Skeletal muscle cell (primary cell): ENCODE results near the gene GID8.

Experiments
- DNase-seq: peaks from one replicate; pipeline ENCODE4 v3.0.0-alpha.2; 2010; ENCODE audit warnings: low read depth
- H3K4me3 ChIP-seq: 2 replicates; pipeline ENCODE4 v1.5.1; 2011; ENCODE audit warnings: low read depth, mild to moderate bottlenecking, control low read depth, low read length, moderate library complexity

The GID8 gene

DNA sequence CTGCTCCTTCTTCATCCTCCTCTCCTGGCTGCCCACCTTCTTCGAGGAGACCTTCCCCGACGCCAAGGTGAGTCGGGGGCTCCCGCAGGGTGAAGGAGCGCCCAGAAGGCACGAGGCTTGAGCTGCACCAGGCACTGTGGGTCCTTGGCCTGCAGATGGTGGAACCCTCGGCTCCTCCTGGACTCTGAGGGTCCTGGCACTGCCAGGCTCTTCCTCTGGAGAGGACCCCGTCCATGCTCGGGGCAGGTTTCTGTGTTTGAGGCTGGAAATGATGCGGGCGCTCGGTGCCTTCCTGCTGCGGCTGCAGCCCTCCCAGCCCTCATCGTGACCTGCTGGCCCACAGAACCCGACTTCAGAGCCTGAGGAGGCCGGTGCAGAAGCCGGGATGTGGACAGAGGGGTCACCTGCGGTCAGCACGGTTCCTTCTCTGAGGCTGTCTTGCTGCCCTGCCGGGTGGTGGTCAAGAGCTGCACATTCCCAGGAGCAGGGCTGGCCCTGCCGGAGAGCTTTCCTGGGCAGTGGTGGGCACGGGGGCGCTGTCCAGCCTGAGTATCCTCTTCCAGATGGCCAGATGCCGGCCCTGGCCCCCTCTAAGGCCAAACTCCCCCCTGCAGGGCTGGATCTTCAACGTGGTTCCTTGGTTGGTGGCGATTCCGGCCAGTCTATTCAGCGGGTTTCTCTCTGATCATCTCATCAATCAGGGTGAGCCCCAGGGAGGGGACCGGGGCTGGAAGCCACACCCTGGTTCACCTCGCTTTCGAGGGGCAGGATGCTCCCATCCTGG, 25.9 kb downstream of the GID8 start:
- no peak overlapping the region for H3K4me3 ChIP-seq
- no peak for DNase-seq

DNA sequence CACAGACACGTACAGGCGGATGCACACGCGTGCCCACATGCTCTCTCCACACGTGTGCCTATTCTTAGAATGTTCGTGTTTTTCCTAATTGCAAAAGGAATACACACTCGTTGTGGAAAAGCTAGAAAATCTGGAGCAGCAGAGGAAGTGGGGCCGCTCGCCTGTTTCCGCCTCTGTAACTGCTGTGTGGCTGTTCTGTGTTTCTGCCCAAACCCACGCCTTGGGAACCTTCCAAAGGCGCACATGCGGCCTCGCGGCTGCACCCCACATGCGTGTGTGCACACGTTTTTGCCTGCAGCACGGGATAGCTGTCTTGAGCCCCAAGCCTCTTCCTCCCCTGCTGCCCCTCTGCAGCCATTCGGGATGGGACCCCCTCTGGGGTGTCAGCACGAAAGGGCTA, 26.8 kb downstream of the GID8 start:
- no peak for DNase-seq
- no peak overlapping the region for H3K4me3 ChIP-seq

DNA sequence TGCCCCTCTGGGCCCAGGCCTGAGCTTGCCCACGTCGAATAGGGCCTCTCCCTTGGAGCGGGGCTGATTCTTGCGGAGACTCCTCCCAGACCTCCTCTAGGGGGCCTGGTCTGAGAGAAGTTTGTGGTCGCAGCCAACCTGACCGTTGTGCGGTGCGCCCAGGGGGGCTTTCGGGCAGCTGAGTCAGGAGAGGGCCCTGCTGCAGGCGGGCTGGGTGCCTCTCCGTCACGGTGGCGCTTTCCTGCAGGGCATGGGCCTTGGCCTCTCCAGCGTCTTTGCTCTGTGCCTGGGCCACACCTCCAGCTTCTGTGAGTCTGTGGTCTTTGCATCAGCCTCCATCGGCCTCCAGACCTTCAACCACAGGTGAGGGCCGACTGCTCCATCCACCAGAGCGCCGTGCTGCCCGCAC, 27.4 kb downstream of the GID8 start:
- no peak for DNase-seq
- H3K4me3 ChIP-seq: no peak overlapping the region

DNA sequence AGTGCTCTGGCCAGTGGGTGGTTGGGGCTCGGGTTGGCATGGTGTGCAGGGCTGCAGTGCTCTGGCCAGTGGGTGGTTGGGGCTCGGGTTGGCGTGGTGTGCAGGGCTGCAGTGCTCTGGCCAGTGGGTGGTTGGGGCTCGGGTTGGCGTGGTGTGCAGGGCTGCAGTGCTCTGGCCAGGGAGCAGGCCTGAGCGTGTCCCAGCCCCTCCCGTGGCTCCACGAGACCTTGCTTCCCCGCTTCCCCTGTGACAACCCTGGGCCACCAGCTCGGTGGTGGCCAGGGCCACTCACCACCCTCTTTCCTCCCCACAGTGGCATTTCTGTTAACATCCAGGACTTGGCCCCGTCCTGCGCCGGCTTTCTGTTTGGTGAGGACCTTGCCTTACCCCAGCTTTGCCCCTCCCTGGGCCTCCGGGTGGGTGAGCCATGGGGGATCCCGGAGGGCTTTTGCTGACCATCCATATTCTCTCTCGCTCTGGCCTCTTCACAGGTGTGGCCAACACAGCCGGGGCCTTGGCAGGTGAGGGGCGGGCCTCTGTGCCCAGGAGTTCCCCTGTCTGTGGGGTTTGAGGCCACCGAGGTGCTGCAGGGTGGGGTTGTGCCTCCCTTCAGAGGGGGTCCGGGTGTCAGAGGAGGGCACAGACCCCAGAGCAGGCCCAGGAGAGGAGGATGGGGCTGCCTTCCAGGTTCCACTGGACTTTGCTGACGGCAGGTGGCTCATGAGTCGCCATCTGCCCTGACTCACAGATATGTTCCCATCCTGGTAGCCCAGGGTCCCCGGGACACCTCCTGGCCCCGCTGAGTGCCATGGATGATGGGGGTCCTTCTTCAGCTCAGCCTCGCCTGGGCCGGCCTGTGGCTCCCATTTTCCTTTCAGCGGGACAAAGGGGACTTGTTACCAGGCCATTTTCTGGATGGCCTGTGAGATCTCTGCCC, 28.5 kb downstream of the GID8 start:
- no peak overlapping the region for H3K4me3 ChIP-seq
- DNase-seq: no peak

DNA sequence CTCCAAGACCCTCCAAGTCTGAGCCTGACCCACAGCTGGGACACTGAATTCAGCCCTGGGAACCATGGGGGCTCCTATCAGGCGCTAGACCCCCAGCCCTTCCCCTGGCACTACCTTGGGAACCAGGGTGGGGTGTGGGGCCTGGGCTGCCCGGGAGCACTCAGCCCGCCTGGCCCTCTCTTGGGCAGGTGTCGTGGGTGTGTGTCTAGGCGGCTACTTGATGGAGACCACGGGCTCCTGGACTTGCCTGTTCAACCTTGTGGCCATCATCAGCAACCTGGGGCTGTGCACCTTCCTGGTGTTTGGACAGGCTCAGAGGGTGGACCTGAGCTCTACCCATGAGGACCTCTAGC, 29.2 kb downstream of the GID8 start:
- no peak overlapping the region for H3K4me3 ChIP-seq
- DNase-seq: no peak

DNA sequence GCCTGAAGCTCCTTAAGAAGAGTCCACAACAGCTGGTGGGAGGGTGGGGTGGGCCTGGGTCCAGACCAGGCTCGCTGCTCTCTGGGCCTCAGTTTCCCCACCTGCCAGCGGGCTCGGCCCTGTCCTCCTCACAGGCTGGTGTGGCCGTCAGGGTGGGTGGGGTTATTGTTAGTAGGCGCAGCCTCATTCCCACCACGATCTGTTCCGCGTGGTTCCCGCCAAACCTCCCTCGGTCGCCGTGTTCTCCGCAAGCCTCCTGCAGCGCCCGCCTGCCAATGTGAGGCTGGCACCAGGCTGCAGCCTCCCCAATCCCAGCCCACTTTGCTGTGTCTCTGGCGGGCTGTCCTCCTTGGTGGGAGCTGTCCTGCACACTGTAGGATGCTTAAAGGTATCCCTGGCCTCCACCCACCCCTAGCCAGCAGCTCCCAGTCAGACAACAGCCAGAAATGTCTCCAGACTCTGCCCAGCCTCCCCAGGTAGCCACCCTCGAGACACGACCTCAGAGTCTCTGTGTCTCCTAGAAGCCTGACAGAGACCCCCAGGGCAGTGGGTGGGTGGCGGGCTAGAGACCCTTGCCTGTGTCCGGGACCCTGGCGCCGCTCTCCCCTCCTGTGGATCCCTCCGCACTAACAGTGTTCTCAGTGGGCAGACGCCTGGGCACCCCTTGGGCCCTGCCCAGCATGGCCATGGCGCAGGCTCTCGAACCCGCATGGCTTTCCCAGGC, 29.8 kb downstream of the GID8 start:
- DNase-seq: no peak
- H3K4me3 ChIP-seq: no peak overlapping the region

DNA sequence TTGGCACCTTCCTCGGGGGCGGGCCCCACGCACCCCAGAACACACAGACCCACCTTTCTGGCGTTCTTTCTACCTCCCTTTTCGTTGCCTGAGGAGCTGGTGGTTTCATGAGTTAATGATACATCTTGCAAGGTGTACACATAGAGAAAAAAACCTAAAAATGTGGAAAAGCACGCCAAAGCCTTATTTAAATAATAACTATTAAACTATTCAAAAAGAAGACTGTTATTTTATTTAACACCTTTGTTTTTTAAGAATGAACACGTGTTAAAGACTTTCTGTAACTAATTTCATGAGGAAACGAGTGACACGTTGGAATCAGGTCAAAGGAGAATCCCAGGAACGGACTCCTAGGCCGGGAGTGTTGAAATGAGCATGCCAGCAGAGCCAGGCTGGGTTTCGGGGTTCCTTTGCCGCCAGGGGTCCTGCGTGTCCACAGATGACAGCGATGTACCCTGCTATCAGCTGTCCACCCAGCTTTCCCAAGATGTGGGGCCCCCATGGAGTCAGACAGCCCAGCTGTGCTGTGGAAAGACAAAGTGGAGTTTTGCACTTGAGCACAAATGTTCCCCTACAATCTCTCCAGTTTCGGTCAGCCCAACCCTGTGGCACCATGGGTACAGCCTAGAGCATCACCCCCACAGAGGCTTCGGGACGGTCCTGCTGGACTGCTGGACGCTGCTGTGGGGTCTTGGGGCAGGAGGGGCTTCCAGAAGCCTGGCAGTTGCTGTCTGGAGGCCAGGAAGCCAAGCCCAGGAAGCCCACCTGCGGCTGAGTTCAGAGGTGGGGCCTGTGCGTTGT, 30.6 kb downstream of the GID8 start:
- no peak overlapping the region for H3K4me3 ChIP-seq
- no peak for DNase-seq

DNA sequence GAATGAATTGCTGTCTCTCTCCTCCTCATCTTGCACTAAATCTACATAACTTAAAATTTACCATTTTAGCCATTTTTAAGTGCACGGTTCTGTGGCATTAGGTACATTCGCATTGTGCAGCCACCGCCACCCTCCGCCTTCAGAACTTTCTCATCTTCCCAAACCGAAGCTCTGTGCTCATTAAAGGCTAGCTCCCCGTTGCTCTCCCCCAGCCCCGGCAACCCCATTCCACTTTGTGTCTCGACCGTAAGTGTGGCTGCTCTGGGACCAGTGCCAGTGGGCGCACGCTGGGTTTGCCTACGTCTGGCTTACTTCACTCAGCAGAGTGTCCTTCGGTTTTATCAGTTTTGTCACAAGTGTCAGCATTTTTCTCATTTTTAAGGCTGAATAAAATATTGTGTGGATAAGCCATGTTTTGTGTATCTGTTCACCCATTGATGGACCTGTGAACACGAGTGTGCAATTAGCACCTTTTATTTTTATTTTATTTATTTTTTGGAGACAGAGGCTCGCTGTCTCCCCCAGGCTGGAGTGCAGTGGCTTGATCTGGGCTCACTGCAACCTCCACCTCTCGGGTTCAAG, 31.3 kb downstream of the GID8 start:
- no peak overlapping the region for H3K4me3 ChIP-seq
- no peak for DNase-seq

DNA sequence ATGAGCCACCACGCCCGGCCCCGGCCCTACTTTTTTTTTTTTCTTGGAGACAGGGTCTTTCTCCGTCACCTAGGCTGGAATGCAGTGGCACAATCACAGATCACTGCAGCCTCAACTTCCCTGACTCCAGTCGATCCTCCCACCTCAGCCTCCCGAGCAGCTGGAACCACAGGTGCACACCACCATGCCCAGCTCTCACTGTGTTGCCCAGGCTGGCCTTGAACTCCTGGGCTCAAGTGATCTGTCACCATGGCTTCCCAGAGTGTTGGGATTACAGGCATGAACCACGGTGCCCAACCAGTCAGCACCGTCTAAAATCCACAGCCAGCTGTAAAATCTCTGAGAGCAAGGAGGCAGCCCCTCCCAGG, 32.0 kb downstream of the GID8 start:
- DNase-seq: no peak
- H3K4me3 ChIP-seq: no peak overlapping the region

DNA sequence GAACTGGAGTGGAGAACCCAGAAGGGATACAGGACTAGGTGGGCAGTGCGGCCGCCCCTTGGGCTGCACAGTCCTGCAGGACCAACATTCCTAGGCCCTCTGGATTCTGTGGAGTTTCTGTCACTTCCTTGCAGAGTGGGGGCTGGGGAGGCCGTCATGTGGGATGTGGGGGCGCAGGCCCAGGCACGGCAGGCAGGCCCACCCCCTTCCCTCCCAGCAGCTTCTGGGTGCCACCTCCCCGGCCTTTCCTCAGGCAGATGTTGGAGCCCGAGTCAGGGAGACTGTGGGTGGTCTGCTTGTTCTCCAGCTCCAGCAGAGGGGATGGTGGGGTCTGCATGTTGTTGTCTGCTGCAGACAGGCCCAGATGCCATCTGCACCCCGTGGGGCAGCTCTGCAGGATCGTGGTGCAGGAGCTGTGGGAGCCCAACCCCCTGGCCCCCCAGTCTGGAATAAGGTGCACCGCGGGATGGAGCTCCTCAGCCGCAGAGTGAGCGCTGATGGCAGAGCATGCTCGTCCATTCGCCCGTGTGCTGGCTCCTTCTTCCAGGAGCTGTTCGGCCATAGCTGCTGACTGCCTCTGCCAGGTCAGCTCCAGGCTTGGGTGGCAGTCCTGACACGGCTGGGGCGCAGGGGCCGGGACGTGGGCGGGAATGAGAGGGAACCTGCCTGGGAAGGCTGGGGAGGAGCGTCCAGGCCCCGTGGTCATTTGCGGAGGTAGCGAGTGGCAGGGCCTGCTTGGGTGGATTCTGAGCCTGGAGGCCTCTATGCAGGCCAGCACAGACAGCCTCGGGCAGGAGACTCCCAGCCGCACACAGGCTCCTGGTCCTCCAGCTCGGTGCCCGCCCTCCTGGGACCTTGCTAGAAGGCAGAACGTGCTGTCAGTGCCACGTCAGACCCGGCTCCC, 32.6 kb downstream of the GID8 start:
- no peak overlapping the region for H3K4me3 ChIP-seq

DNA sequence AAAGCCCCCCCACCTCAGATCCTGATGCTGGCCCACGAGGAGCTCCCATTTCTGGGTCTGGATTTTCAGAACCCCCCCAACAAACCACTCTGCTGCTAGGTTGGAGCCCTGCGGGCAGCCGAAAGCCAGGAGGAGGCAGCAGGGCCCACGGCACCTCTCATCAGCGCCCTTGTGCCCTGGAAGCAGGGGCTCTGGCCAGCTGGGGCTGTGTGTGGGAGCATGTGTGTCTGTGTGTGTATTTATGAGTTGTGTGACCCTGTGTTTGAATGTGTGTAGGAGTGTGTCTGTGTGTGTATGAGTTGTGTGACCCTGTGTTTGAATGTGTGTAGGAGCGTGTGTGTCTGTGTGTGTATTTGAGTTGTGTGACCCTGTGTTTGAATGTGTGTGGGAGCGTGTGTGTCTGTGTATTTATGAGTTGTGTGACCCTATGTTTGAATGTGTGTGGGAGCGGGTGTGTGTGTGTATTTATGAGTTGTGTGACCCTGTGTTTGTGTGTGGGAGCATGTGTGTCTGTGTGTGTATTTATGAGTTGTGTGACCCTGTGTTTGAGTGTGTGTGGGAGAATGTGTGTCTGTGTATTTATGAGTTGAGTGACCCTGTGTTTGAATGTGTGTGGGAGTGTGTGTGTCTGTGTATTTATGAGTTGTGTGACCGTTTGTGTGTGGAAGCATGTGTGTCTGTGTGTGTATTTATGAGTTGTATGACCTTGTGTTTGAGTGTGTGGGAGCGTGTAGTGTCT, 33.4 kb downstream of the GID8 start:
- no peak for DNase-seq
- H3K4me3 ChIP-seq: no peak overlapping the region

More for the DNA sequence above, 32.6 kb downstream of the GID8 start:
- no peak for DNase-seq

DNA sequence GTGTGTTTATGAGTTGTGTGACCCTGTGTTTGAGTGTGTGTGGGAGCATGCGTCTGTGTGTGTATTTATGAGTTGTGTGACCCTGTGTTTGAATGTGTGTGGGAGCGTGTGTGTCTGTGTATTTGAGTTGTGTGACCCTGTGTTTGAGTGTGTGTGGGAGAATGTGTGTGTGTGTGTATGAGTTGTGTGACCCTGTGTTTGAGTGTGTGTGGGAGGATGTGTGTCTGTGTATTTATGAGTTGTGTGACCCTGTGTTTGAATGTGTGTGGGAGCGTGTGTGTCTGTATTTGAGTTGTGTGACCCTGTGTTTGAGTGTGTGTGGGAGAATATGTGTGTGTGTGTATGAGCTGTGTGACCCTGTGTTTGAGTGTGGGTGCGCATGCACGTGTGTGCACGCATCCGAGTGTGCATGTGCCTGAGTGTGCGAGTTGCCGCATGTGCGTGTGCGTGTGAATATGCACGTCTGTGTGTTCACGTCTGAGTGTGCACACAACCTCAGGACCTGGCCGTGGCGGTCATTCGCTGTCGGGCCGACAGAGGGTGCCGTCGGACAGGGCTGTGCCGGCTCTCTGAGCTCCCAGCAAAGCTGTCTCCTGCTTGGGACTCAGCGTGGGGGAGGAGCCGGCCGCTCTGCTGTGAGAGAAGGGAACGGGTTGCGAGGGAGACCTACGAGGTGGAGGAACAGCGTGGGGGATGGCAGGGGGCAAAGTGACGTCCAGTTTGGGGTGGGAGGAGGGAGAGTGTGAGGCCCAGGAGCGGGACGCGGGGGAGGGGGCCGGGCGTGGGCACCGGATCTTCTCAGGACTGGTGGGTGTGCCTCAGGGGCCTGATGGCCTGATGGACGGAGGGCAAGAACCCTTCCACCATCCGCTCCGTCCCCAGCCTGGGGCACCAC, 34.2 kb downstream of the GID8 start:
- DNase-seq: peak; percentile 38
- peak overlapping the region; percentile 30 for H3K4me3 ChIP-seq

DNA sequence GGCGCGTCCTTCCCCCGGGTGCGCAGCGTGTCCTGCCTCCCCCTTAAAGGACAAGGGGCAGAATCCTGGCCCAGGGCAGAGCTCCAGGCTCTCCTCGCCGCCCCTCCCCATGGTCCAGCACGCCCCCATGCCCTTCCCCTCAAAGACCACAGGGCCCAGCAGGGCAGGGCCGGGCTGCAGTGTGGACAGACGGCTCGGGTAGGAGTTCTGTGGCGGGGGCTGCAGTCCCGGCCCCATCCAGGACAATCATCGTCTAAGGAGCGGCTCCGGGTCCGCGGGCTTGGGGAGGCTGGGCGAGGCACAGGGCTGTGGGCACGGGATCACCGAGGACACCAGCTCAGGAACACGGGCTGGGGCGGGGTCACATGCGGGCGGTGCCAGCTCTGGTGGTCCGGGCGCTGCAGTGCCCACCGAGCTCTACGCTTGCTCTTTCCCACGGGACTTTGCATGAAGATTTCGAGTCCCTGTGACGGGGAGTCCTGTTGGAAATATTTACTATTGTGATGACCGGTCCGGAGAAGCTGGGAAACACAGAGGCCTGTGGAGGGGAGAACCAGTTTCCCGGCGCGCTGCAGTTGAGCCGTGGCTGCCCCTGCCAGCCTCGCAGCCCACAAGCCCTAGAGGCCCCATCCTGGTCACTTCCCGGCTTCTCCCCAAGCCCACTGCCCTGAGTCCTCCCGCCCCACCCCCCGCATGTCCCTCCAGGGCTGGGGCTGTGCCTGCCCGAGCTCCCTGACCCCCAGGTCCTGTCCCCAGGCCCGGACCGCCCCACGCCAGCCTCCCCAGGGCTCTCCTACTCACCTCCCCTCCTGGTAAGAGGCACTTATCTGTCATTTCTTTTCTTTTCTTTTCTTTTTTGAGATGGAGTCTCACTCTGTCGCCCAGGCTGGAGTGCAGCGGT, 35.1 kb downstream of the GID8 start:
- peak overlapping the region; percentile 30 for H3K4me3 ChIP-seq
- DNase-seq: no peak

DNA sequence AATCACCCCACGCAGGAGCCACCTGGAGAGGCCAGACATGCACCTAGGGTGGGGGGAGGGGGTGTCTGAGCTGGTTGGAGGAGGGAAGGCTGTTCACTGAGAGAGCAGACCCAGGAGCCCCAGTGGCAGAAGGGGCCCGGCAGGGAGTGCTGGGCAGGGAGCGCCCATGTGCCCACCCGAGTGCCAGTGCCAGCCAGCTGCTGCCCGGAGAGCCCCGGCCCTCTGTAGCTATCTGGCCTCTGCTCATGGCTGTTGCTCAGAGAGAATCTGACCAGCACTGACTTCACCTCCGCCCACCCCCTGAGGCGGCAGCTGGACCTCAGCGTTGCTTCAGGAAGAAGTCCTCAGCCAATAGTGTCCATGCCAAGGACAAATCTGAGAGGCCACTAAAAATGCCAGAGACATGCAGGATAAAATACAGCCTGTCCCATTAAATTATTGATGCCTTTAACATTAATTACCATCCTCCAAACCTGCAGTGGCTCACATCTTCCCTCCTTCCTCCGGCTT, 37.4 kb downstream of the GID8 start:
- DNase-seq: no peak
- H3K4me3 ChIP-seq: no peak overlapping the region

DNA sequence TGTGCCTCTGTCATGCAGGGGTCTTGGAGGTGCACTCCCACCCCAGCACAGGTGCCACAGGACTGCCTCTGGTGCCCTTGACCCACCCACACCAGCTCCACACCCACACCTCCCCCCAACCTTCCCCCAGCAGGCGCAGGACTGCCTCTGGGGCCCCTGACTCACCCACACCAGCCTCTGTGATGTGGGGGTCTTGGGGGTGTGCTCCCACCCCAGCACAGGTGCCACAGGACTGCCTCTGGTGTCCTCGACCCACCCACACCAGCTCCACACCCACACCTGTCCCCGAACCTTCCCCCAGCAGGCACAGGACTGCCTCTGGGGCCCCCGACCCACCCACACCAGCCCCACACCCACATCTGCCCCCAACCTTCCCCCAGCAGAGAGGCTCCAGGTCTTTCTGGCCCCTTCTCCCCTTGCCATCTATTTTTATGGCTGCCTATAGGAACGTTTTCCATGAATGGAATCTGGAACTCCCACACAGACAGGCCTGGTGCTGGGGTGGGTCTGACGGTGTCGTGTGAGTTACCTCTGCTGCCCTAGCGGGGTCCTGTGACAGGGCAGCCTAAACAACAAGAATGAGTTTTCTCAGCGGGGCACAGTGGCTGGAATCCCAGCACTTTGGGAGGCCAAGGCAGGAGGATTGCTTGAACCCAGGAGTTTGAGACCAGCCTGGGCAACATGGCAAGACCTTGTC, 38.0 kb downstream of the GID8 start:
- no peak for DNase-seq
- H3K4me3 ChIP-seq: no peak overlapping the region
